GM12875 (cell line): ENCODE results near the gene TULP4.

ENCODE experiments used
- H3K4me3 ChIP-seq: one replicate; pipeline ENCODE4 v1.5.1; 2011; ENCODE audit warnings: low read depth, low read length, control low read depth
- TF ChIP-seq, protein P1 (sequence below): IDR thresholded peaks from 2 replicates; pipeline ENCODE4 v1.5.1; 2011; ENCODE audit warnings: low read depth, mild to moderate bottlenecking, control low read depth, inconsistent platforms, low read length, moderate library complexity, borderline replicate concordance; ENCODE audit not compliant: insufficient read depth

Gene TULP4

DNA sequence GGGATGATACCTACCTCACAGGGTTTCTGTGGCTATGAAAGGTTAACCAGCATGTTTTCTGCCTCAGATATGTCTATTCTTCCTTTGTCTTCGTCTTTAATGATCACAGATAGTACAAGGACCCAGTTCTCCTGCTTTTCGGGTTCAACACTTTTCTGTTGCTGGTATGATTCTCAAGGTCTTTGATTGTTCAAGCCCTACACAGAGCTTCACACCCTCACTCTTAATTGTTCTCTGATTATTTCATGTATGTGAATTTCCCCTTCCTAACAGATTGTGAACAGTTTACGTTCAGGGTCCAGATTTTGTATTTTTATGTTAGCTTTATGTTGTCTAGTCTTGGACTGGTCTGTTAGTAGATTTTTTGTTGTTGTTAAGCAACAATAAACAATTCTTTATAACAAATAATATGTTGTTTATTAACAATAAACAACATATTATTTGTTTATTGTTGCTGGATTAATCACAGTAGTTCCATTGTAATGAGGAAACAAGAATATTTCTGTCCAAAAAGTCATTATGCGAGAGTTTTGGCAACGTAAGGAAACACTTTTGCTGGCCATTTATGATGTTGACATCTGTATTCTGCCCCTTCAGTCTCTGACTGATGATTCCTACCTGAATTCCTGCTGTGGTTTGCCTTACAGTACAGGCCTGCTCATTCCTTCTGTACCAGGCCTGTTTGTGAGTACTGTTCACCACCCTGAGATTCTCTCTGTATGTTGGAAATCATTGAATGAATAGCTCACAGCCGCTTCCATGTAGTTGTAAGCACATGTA, 27.2 kb upstream of the TULP4 start:
- TF ChIP-seq, protein P1, sequence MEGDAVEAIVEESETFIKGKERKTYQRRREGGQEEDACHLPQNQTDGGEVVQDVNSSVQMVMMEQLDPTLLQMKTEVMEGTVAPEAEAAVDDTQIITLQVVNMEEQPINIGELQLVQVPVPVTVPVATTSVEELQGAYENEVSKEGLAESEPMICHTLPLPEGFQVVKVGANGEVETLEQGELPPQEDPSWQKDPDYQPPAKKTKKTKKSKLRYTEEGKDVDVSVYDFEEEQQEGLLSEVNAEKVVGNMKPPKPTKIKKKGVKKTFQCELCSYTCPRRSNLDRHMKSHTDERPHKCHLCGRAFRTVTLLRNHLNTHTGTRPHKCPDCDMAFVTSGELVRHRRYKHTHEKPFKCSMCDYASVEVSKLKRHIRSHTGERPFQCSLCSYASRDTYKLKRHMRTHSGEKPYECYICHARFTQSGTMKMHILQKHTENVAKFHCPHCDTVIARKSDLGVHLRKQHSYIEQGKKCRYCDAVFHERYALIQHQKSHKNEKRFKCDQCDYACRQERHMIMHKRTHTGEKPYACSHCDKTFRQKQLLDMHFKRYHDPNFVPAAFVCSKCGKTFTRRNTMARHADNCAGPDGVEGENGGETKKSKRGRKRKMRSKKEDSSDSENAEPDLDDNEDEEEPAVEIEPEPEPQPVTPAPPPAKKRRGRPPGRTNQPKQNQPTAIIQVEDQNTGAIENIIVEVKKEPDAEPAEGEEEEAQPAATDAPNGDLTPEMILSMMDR: no peak

DNA sequence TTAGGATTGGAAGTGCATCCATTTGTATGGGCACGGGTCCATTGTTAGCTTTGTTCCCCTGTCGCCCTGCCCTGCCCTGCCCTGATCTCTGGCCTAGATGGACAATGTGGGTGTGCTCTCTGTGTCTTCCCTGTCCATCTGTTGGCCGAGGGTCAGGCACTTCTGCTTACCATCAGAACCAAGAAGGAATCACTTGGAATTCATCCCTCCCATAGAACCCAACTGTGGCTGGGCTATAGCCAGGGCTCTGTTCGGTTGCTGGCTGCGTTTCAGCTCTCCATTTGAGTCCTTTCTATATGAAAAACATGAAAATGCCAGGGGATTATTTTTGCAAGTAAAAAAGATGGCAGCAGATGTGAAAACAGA, 26.6 kb upstream of the TULP4 start:
- H3K4me3 ChIP-seq: no peak overlapping the region
- TF ChIP-seq, protein P1: no peak

More for the DNA sequence above, 27.2 kb upstream of the TULP4 start:
- H3K4me3 ChIP-seq: no peak overlapping the region

DNA sequence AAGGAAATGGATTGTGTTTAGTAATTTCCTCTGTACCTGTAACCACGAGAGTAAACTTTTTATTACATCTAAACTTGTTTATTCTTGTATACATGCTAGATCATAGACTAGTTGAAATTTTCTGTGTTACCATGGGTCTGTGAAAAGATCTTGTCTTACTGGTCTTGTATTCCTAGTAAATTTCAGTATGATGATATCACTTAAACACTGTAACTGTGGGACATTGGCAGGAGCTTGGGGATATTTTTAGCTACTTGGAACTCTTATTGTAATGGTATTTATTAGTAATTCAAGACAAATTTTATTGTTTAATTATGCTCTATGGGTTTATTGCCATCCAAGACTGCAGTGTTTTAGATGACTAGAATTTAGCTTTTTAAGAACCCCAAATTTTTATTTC, 25.9 kb upstream of the TULP4 start:
- TF ChIP-seq, protein P1: no peak
- H3K4me3 ChIP-seq: no peak overlapping the region

DNA sequence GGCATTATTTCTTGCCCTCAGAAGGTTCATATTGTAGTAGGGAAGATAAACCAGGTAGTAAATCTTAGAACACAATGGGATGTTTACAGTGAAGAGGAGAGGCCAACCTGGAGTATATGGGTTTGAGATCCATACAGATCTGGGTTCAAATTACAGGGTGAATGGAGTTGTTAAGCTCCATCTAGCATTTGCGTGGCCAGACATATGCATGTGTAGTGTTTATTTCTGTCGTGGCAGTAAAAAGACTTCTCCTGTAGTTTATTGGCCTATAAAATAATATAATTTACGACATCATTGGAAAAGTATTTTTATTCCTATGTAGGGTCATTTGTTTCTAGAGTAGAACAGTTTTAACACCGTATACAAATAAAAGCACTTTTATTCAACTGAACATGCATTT, 25.2 kb upstream of the TULP4 start:
- TF ChIP-seq, protein P1: no peak
- H3K4me3 ChIP-seq: no peak overlapping the region

DNA sequence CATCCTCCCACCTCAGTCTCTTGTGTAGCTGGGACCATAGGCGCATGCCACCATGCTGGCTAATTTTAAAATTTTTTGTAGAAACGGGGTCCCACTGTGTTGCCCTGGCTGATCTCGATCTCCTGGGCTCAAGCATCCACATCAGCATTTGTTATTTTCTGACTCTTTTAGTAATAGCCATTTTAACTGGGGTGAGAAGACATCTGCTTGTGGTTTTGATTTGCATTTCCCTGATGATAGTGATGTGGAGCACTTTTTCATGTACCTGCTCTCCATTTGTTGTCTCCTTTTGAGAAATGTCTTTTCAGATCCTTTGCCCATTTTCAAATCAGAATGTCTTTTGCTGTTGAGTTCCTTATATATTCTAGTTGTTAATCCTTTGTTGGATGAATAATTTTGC, 22.2 kb upstream of the TULP4 start:
- no peak overlapping the region for H3K4me3 ChIP-seq
- TF ChIP-seq, protein P1: no peak

DNA sequence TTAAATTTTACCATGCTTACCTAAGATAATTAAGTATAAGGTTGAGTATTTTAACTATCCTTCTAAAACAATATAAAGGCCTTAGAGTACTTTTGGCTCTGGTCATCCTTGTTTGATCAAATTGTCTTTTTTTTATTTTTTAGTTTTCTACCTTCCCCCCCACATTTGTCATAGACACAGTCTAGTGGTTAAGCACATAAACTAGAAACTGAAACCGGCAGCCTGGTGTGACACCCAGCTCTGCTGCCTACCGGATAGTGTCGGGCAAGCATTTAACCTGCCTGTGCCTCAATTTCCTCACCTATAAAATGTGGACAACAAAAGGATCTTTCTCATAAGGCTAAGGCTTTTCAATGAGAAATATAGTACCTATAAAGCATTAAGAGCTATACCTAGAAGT, 21.6 kb upstream of the TULP4 start:
- TF ChIP-seq, protein P1: no peak
- H3K4me3 ChIP-seq: no peak overlapping the region

DNA sequence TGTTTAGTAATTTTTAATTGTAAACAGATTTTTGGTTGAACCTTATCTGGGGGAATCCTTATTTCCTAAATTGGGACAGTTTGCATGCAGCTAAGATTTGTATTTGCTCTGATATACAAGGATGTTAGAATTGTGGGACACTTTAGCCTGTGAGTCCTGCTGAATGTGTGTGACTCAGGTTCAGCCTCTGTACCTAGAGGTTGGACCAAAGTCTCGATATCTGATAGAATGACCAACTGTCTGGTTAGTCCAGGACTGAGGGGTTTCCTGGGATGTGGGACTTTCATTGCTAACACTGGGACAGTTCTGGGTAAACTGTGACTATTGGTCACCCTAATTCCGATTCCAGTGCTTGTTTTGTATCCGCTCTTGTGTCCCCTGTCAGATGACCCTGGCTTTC, 20.2 kb upstream of the TULP4 start:
- TF ChIP-seq, protein P1: no peak
- H3K4me3 ChIP-seq: no peak overlapping the region
